HG03064 (cell line): Measurements from ENCODE around the gene ANKS6.

Experiments used
- ATAC-seq: cut with Tn5 transposase; IDR thresholded peaks from one replicate; pipeline ENCODE4 v1.9.1; 2021; ENCODE audit warnings: low read depth; ENCODE audit not compliant: unreplicated experiment

The ANKS6 gene

DNA sequence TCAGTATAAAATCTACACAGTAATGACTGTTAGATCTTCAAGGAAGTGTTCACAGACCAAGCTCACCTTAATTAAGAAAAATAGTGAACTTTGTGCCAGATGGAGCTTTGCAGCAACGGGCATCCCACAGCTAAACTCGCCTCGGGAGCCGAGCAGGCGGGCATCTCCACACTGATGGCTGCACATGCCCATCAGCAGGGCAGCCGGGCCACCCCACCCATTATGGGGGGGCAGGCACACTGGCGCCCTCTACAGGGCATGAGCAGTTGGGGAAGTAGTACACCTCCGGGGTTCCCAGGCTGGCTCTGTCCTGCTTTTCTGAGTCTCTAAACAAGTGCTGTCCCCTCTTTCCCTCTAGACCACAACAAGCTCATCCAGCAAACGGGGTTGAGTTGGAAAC lies 21.6 kb downstream of the ANKS6 start:
- ATAC-seq = no peak

DNA sequence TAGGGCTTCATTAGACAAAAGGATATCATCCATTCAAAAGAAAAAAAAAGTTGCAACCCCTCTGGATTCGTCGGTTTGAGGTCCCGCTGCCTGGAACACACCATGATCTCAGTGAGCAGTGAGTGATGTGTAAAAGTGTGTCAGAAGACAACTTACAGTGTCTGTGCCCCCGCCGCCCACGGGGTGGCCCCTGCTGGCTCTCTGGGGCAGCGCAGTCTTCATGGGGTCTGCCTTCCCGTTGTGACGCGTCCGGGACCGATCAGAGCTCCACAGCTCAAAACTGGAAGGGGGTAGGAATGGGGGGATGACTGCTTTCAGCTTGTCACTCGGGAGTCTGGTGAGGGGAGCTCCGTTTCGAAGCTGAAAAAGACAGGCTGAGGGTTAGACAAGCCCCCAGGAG lies 22.6 kb downstream of the ANKS6 start:
- no peak for ATAC-seq

DNA sequence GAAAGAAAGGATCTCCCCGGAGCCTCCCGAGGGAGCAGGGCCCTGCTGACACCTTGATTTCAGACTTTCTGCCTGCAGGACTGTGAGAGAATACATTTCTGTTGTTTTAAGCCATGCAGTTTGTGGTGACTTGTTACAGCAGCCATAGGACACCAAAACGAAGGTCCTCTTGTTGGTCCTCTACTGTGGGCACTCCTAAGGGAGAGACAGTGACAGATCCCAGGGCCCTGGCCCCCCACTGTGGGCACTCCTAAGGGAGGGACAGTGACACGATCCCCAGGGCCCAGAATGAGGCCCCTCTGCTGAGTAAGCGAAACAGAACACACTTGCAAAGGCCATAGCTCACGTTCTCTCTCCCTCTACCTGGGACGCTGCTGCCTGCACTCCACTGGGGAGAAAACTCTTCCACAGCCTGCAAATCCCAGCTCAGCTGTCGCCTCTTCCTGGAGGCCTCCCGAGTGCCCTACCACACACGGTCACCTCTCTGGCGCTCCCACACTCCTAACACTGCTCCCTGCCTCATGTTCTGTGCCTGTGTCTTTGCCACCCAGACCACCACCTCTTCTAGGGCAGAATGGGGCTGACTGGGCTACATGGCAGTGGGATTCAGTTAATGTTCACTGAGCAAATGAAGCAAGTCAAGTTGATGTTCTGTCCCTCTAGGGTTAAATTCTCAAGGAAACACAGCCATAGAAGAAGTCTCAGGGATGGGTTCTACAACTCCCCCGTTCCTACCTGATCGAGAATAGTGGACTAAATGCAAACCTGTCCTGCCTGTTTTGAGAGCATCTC lies 23.8 kb downstream of the ANKS6 start:
- ATAC-seq = no peak

DNA sequence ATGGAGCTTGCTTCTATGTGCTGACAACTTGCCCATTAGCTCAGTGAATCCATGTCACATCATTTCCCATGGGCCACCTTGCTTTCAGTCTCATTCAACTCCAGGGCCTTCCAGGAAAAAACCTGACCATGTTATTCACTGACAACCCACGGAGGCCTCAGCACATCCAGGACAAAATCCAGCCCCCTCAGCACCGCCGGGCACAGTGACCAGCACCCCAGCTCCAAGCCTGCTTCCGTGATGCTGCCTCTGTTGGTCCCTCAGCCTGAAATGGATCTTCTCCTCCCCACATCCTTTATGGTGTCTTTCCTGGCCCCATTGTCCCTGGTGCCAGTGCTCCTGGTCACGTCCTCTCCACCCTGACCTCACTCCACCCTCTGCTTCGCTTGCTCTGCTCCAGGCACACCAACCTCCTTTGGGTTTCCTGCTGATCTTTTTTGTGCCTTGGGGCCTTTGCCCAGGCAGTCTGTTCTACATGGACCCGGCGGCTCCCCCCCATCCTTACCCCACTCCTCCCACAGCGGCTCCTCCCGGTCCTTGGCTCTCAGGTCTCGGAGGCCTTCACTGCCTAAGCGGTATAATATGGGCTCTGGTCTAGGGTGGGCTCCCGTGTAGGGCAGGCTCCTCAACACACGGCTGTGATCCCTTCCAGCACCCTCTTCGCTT lies 25.0 kb downstream of the ANKS6 start:
- ATAC-seq = no peak

DNA sequence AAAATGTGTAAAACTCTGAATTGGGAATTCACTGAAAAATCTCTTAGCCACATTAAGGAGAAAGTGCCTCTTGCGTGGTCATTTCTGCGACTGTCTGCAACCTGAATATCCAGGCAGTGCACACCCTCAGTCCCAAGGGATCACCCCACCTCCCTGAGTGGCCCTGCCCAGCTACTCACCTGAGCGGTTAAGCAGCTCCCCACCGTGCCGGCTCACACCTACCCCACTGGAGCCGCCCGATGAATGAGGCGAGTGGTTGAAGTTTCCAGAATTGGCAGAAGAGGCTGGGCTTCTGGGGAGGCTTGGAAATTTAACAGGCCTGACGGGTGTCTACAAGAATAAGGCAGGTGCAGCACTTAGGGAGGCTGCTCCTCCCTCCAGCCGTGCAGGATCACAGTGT lies 25.6 kb downstream of the ANKS6 start:
- no peak for ATAC-seq

DNA sequence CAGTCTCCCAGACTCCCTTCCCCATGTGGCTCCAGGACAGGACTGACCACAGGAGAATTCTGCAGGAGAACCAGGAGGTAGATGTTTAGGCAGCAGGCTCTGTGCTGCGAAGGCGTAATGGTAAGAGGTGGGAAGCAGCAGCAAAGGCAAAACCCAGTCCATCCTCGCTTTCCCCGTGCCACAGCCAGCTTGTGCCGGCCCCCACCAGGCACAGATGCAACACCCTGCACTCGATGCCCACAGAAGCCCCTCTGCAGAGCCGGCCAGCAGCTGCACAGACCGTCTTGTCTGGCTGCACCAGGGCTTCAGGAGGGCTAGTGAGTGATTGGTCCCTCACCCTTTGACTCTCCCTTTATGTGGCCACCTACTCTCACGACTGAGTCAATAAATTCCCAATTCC lies 28.0 kb downstream of the ANKS6 start:
- no peak for ATAC-seq

DNA sequence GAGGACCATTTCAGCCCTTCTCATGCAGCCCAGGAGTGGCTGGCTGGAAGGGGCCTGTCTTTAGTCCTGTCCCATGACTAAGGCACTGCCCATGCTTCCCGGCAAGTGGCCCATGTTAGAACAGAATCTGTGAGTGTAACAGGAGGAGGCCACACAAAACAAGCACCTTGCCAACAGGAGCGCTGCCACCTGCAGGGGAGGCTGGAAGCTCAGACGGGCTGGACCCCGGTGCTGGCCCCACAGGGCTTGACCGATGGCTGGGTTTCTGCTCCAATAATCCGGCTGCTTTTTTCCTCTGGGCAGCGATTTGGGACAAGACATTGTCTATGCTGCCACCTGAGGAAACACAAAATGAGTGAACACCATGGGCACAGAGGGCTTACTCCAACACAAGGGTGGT lies 28.4 kb downstream of the ANKS6 start:
- no peak for ATAC-seq

DNA sequence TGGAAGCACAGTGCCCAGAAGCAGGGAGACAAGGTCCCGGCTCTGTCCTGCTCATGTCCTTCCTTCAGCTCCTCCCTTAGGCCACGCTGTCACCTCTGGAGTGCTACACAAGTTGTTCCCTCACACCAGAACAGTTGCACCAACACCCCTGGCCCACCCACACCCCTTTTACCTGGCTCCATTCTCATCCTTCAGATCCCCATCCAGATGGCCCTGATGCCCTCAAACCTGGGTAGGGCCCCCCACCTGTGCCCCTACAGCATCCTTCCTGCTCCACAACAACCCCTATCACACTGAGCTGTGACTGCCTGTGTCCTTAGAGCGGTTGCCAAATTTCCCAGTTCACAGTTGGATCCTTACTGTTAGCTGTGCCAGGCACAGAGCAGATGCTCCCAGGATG lies 29.2 kb downstream of the ANKS6 start:
- ATAC-seq = no peak

DNA sequence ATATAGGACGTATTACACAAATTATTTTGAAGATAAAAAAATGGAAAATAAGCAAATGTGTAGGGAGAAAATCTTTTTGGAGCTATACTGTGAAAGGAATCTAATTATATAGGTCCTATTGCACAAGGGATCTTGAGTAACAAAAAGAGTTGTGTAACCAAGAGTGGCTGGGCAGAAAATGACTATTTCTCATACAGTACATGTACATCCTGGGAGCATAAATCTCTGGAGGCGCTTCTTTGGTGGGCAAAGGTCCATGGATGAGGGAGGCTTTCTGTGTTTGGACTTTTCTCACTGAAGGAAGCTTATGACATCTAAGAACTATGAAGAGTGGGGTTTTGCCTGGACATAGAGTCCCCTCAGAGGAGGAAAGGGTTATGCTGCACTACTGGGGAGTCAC lies 29.8 kb downstream of the ANKS6 start:
- no peak for ATAC-seq

DNA sequence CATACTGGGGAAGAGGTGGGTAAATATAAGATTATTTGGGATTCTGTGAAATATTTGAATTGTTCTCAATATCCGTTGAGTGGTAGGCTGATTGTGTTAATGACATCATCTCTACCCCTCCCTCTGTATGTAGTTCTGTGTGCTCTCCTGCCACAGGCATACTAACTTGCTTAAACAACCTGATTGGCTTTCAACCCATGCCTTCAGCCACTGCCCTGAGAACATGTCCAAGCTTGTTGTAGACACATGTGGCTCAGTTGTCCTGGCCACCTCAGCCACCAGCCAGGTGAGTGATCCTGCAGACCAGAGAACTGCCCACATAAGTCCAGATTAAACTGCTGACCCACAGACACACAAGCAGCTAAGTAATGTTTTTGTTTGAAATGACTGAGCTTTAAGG lies 31.1 kb downstream of the ANKS6 start:
- ATAC-seq = no peak

DNA sequence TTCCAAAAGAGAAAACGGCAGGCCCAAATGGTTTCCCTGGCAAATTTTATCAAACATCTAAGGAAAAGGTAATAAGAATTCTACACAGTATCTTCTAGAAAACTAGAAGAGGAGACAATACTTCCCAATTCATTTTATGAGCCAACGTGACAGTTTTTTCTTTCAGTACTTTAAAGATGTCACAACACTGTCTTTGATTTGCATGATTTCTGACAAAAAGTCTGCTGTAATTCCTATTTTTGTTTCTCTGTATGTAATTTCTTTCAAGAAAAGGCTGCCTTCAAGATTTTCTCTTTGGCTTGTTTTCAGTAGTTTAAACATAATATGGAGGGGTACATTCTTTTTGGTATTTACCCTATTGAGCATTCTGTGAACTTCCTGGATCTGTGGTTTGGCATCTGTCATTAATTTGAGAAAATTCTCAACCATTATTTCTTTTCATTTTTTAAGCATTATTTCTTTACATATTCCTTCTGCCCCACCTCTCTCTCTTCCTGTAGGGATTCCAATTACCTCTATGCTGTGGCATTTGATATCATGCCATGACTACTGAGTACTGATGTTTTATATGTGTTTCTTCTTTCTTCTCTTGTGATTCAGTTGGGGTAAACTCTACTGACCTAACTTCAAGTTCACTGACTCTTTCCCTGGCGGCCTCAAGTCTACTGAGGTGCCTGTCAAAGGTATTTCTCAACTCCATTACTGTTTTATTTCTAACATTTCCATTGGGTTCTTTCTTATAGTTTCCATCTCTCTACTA lies 32.2 kb downstream of the ANKS6 start:
- no peak for ATAC-seq

DNA sequence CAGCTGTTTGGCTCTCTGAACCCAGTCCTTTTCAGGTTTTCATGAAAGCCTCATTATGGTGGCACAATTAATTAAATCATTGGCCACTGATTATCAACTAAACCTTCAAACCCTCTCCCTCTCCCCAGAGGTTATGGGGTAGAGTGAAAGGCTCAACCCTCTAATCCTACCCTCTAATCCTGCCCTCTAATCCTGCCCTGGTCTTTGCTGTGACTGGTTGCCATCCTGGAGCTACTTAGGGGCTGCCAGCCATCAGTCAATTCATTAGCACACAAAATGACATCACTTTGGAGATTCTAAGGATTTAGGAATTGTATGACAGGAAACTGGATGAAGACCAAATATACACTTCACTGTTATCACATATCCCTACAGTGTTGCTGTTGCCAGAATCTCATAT lies 36.1 kb downstream of the ANKS6 start:
- ATAC-seq = no peak

DNA sequence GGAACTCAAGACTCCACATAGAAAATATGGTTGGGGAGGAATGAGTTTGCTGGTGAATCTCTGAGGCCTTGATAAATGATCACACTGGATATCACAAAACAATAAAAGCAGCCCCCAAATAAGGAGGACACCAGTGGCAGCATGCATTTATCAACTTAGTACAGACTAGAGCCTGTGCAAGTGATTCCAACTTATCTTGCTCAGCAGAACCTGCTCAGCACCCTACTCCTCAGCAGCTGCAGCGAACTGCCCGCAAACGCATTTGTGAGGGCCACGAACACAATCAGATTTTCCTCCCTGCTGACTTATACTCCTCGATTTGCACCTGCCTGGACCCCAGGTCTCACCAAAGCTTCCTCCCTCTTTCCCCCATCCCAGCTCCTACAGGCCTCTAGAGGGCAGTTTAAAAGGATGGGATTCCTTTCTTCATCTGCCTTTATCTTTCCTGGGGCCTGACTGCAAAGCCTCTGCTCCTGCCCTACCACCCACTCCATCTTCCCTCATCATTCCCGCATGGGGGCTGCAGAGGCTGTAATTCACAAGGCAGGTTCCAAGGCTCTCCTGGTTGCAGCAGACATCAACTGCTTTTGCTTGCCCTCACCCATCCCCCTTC lies 41.2 kb downstream of the ANKS6 start:
- ATAC-seq = no peak

DNA sequence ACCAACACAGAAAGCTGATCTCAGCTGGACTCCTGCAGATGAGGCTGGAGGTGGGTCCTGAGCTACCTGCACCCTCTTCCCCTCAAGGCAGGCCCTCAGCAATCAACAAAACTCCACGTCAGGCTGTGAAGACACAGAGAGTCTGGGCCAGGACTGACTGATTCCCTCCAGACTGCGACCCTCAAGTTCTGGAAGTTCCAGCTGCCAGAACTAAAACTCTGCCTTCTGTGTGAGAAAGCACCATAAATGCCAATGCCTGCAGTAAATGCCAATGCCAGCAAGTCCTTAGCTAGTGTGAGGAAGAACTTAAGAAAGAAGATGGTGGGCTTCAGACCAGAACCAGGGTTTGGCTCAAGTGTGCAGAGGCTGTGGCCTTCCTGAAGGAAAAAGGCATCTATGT lies 45.1 kb downstream of the ANKS6 start:
- no peak for ATAC-seq

DNA sequence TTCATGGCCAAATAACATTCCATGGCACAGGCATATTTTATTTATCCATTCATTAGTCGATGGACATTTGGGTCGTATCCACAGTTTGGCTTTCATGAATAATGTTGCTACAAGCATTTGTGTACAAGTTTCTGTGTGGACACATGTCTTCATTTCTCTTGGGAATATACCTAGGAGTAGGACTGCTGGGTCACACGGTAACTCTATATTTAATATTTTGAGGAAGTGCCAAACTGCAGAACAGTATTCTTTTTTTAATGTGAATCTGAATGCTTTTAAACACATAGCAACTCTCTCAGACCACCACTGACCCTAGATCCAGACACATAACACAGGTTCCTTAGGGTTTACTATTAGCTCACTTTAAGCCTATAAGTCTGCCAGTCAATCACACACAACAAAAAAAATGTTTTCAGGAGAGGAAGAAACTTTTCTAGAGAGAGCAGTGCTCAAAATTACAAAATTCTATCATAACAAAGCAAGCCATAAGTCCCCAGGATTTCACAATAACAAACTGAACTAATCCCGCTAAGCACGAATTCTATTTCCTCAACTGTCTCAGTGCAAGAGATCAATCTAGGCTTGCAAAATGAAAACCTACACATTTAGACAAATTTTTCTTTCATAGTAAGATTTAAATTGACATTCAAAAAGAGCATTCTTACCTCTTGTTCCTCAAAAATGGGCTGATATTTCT lies 45.8 kb downstream of the ANKS6 start:
- ATAC-seq = no peak

DNA sequence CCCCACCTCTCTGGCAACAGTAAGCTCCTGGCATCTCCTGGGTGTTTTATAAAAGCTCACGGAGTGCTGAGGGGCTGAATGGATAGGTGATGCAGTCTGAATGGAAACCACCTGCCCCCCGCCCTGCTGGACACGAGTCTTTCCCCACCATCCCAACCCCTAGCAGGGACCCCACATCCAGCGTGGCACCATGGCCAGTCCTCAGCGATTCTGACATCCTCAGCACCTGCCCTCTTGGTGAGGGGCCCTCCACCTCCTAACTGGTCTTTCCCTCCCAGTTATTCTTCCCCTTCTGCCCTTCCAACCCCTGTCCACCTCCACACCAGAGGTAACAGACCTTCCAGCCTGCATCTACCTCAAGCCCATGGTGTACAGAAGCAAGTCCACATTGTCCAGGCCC lies 48.9 kb downstream of the ANKS6 start:
- ATAC-seq = no peak

DNA sequence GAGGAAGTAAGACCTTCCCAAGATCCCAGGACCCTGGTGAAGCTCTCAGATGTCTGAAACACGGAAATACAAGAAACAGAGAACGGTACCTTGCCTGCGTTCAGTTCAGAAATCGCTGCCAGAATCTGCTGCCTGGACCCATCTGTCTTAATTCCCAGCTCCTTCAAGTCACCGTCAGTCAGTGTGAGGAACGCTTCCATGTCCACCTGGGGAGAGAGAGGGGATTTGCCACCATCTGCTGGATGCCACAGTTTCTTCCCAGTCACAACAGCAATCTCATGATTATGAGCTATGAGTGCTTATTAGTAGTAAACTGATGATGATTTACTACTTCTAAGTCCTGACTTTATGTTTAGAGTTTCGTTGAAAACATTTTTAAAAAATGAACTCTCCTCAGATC lies 50.9 kb downstream of the ANKS6 start:
- no peak for ATAC-seq

DNA sequence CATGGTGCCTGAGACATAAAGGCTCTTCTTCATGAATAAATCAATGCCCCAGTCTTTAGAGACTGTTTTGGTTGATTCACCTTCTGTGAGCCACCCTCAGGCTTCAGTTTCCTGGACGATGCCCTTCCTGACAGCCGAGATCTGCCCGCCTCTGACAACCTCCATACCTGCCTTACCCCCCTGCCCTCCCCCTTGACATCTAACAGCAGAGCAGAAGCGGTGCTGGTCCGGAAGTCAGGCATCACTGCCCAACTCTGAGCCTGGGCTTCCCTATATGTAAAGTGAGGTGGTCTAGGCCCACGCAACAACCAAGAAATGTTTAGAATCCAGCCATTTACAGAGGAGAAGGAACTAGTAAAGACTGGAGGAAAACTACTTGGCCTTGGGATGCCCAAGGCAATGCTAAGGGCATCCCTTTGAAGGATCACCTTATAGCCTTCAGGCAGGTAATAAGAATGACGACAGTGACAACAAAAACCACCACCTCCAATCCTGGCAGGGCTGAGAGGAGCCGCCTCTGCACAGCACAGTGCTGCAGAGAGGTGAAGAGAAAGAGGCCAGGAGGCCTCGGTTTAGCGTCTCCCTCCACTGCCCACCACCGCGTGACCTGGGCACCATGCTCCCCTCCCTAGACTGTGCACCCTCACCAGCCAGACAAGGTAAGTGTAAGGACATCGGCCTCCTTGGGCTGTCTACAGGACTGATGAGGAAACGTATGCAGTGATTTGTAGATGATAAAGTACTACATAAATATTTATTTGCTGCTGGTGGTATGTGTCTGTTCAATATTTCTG lies 52.3 kb downstream of the ANKS6 start:
- ATAC-seq = no peak

DNA sequence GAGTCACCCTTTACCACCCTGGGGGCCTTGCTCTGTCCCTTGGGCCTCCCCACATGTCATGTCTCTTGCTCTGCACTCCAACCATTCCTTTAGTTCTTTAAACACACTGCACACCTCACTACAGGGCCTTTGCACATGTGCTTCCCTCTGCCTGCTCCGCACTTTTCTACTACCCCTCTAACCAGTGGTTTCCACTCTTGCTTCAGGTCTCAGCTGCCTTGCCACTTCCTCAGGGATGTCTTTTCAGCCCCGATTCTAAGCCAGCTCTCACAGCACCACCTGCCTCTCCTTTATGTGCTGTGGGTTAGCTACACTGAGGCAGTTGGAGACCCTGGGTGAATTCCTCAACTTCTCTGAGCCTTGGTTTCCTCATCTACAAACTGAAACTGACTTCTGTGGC lies 53.0 kb downstream of the ANKS6 start:
- ATAC-seq = no peak
